Stomach (tissue), 9 donors: Measurements from ENCODE around the gene NEDD4L. TPM values are rescaled to one million over a fixed set of nuclear protein-coding genes. Genes with fewer than 3 reads are reported as not detected.
A peak's percentile ranks its signal among the peaks of the same experiment; 100 is the strongest.
"Not testable (repeated sequence)": the region's sequence is repeated elsewhere in the genome, so short reads cannot be mapped to it uniquely, and the experiment has no call there.

Experiments used
- DNase-seq, 2 donors: peaks; one replicate each; pipeline versions ENCODE4 v3.0.0 to v3.0.0-alpha.2; 2013 to 2019
- H3K27ac ChIP-seq, 5 donors: fragments of 200-600 bp in 4 of 5; sonication (generic) in 4 of 5; one replicate each; pipeline ENCODE4 v1.5.1; 2013 to 2019; ENCODE audit warnings: mild to moderate bottlenecking in 1 of 5, moderate library complexity in 1 of 5
- H3K27me3 ChIP-seq, 3 donors: fragments of 200-600 bp; sonication (generic); one replicate each; pipeline ENCODE4 v1.5.1; 2017 to 2019; ENCODE audit warnings: mixed run types in 1 of 3
- H3K36me3 ChIP-seq, 4 donors: fragments of 200-600 bp; sonication (generic); 1 replicate in 3 of 4; 2 replicates in 1 of 4; pipeline ENCODE4 v1.5.1; 2016 to 2019
- H3K4me1 ChIP-seq, 4 donors: fragments of 200-600 bp; sonication (generic); one replicate each; pipeline ENCODE4 v1.5.1; 2016 to 2019
- H3K4me3 ChIP-seq, 4 donors: fragments of 200-600 bp; sonication (generic) in 3 of 4; one replicate each; pipeline ENCODE4 v1.5.1; 2016 to 2019; ENCODE audit warnings: mild to moderate bottlenecking in 1 of 4
- H3K9me3 ChIP-seq, 4 donors: fragments of 200-600 bp; sonication (generic); one replicate each; pipeline ENCODE4 v1.5.1; 2016 to 2019
- EP300 ChIP-seq: sonication (generic); formaldehyde crosslinking; IDR thresholded peaks from one replicate; pipeline ENCODE4 v1.6.1; 2017; ENCODE audit warnings: antibody characterized with exemption
- POLR2A ChIP-seq, 4 donors: fragments of 450-650 bp; IDR thresholded peaks; one replicate each; pipeline ENCODE4 v1.6.1; 2016; ENCODE audit warnings: antibody characterized with exemption in 4 of 4, control low read depth in 2 of 4, mild to moderate bottlenecking in 1 of 4, moderate library complexity in 1 of 4
- POLR2AphosphoS5 ChIP-seq, 3 donors: sonication (generic); formaldehyde crosslinking; IDR thresholded peaks; one replicate each; pipeline ENCODE4 v1.6.1; 2016; ENCODE audit warnings: antibody characterized with exemption in 3 of 3
- WGBS, 5 donors: extraction: QIAGEN DNeasy Blood & Tissue Kit in 3 of 5; methylation state at CpG; one replicate each; pipeline versions ENCODE4 v1.1.5 to v1.1.7; 2013 to 2018; 5-methylcytosine and 5-hydroxymethylcytosine counted together
- intact Hi-C: fragments of 100-400 bp; cut with DNase I; formaldehyde crosslinking; loops from one replicate; pipeline ENCODE4 v1.15.1; 2023; ENCODE audit warnings: low total_unique reads
- polyA plus RNA-seq, 3 donors: library from polyadenylated mRNA; stranded (reverse); fragments of 200-250 nt; gene quantifications; one replicate each; pipeline ENCODE4 v1.2.3, GENCODE V29; 2013
- total RNA-seq, 5 donors: library from RNA; depleted of rRNA; stranded (reverse); fragments of >200 nt; gene quantifications; one replicate each; pipeline versions ENCODE4 v1.1.0 to v1.2.3, GENCODE V29; 2014 to 2016
- TF ChIP-seq, protein P1 (sequence below), 7 experiments: fragments of 450-650 bp in 4 of 7; fragments of 200-600 bp in 3 of 7; sonication (generic) in 3 of 7; IDR thresholded peaks; one replicate each; pipeline ENCODE4 v1.5.1; 2016 to 2019; ENCODE audit warnings: antibody characterized with exemption in 7 of 7, control low read depth in 2 of 7, mild to moderate bottlenecking in 1 of 7
- donor health status: healthy with polysubstance abuse.
- donor health status: Bipolar disorder and iron deficiency.
- donor health status: healthy.

NEDD4L gene
- total and polyA plus RNA-seq, 8 donors, result 46.1 to 315 (median 129) TPM

DNA sequence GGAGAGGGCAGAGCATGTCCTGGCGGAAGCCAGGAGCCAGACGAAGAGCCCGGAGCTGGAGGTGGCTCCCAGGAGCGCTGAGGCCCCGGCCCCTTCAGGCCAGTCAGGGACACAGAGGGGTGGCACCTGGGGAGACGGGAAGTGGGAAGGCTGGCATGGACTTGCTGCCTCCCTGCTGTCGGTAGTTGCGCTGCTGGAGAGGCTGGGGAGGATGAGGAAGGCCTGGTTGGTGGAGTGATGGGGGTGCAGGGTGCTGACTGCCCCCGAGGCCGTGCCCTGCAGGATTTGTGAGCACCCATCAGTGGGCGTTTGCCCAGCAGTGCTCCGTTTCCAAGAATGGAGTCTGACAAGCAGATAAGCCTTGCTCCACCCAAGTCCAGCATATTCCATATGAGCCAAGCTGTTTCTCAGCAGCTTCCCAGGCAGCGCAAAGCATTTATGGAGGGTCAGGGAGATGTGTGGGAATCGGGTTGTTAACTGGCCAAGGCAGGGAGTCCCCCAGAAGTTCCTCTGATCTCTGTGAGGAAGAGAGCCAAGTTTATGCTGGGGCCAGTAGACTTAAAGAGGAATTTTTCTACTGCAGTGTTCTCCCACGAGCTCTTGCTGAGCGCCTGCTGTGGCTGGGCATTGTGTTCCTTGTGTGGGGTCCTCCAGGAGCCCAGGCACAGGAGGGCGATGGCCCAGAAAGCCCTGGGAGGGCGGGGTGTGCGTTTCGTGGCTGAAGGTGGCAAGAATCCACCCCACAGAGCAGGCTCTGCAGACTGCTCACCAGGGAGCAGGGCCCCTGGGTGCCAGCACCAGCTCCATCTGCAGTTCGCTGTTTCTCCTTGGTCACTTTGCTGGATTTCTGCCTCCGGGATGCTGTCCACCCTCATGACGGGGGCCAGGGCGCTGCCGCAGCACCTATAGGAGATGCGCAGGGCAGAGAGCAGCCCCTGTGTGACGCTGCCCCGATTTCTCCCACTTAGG lies 334.7 kb downstream of the NEDD4L start:
- intact Hi-C loops, result no loop called here
- TF ChIP-seq EP300 (no peak), POLR2A (IDR thresholded peaks at IDR 0.05) (no peak), POLR2AphosphoS5 (IDR thresholded peaks at IDR 0.05) (no peak)
- TF ChIP-seq, protein P1, sequence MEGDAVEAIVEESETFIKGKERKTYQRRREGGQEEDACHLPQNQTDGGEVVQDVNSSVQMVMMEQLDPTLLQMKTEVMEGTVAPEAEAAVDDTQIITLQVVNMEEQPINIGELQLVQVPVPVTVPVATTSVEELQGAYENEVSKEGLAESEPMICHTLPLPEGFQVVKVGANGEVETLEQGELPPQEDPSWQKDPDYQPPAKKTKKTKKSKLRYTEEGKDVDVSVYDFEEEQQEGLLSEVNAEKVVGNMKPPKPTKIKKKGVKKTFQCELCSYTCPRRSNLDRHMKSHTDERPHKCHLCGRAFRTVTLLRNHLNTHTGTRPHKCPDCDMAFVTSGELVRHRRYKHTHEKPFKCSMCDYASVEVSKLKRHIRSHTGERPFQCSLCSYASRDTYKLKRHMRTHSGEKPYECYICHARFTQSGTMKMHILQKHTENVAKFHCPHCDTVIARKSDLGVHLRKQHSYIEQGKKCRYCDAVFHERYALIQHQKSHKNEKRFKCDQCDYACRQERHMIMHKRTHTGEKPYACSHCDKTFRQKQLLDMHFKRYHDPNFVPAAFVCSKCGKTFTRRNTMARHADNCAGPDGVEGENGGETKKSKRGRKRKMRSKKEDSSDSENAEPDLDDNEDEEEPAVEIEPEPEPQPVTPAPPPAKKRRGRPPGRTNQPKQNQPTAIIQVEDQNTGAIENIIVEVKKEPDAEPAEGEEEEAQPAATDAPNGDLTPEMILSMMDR (IDR thresholded peaks at IDR 0.05), result no peak
- H3K9me3 ChIP-seq, result no peaks in the 10 kb centered on the region
- DNase-seq, result peak in 1 of 2 donors; percentile 76
- no peak overlapping the region for H3K27ac ChIP-seq
- H3K4me1 ChIP-seq, result no peaks in the 10 kb centered on the region
- WGBS, 5 donors, result 73 to 85% (median 77%) methylated on average over 23 to 28 of the region's 28 CpGs
- peaks cover 26 to 98% (median 92%) of the 10 kb centered on the region in 4 donors for H3K36me3 ChIP-seq
- no peak overlapping the region for H3K4me3 ChIP-seq
- H3K27me3 ChIP-seq, result no peaks in the 10 kb centered on the region

DNA sequence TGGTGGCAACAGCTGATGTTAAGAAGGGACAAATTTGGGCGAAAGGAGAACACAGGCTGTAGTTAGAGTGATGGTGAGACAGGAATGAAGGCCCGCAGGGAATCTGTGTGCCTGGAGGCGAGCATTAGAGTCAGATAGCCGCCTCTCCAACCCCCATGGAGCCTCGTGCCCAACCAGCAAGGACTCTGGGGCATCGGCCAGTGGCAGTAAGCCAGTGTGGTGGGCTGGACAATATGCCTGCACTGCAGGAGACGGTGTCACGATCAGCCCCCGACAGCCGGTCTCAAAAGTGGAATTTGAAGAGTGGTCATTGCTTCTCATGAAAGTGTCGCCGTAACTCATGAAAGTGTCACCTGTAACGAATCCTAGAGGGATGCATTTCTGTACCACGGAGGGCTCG lies 335.4 kb downstream of the NEDD4L start:
- H3K36me3 ChIP-seq, result peaks cover 19 to 98% (median 92%) of the 10 kb centered on the region in 4 donors
- H3K4me3 ChIP-seq, result no peak overlapping the region
- H3K4me1 ChIP-seq, result no peaks in the 10 kb centered on the region
- TF ChIP-seq POLR2AphosphoS5 (IDR thresholded peaks at IDR 0.05), result no peak
- no peak for TF ChIP-seq POLR2A (IDR thresholded peaks at IDR 0.05)
- no peak for TF ChIP-seq EP300
- TF ChIP-seq, protein P1 (IDR thresholded peaks at IDR 0.05), result no peak
- WGBS, 5 donors, result 81 to 96% (median 88%) methylated on average over 15 of the region's 15 CpGs
- H3K9me3 ChIP-seq, result no peaks in the 10 kb centered on the region
- H3K27me3 ChIP-seq, result no peaks in the 10 kb centered on the region
- no peak overlapping the region for H3K27ac ChIP-seq
- intact Hi-C loops, result no loop called here
- DNase-seq, result no peak

DNA sequence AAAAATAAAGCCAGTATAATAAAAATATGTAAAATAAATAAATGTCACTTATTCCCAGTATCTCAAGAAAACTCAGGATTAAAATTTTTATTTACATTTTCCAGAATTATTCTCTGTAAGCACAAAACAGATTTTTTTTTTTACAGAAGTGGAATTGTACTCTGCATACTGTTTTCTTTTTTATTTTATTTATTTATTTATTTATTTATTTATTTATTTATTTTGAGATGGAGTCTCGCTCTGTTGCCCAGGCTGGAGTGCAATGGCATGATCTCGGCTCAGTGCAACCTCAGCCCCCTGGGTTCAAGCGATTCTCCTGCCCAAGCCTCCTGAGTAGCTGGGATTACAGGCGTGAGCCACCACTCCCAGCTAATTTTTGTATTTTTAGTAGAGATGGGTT lies 336.1 kb downstream of the NEDD4L start:
- H3K4me1 ChIP-seq, H3K27me3 ChIP-seq, H3K27ac ChIP-seq, H3K4me3 ChIP-seq, H3K9me3 ChIP-seq, intact Hi-C loops, DNase-seq: not testable (repeated sequence)
- peaks cover 18 to 98% (median 92%) of the 10 kb centered on the region in 4 donors for H3K36me3 ChIP-seq
- 89 to 99% (median 97%) methylated on average over 4 of the region's 4 CpGs for whole genome bisulfite sequencing, 5 donors

DNA sequence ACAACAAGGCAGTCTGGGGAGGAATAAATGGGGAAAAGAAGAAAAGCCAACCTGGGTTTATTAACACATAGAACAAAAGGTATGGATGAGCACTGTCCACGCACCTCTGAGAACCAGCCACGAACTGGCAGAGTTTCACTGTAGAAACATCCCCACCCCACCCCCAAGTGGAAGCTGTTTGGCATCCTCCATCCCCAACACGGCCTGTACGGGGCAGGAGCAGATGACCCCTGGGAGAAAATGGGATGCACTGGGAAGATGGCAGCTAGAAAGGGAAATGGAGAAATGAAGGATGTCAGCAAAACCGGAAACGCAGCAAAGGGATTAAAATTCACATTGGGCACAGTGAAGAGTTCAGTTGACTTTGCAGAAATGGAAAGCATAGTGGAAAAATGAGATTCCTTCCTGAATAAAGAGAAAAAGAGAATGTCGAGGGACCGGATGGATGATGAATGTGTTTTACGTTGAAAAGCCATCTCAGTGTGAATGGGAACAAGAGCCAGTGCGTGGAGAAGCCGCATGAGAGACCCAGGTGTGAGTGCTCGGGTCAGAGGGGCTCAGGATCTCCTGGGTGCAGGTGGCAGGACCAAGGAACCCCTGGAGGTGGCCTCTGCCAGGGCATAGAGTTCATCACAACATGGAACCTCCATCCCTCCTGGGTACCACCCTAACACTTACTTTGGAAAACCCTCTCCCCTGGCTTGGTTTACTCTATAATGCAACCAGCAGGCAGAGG lies 337.8 kb downstream of the NEDD4L start:
- DNase-seq, result no peak
- intact Hi-C loops, result no loop called here
- no peaks in the 10 kb centered on the region for H3K4me1 ChIP-seq
- WGBS, 5 donors, result 86 to 91% (median 89%) methylated on average over 12 of the region's 12 CpGs
- H3K4me3 ChIP-seq, result no peak overlapping the region
- H3K27ac ChIP-seq, result no peak overlapping the region
- TF ChIP-seq POLR2A (IDR thresholded peaks at IDR 0.05) (no peak), POLR2AphosphoS5 (IDR thresholded peaks at IDR 0.05) (no peak), EP300 (no peak)
- TF ChIP-seq, protein P1 (IDR thresholded peaks at IDR 0.05), result no peak
- peaks cover 30 to 98% (median 92%) of the 10 kb centered on the region in 4 donors for H3K36me3 ChIP-seq
- H3K27me3 ChIP-seq, result no peaks in the 10 kb centered on the region
- no peaks in the 10 kb centered on the region for H3K9me3 ChIP-seq
